H1 (cell line): ENCODE measurements around the gene UBE3B. TPM values are rescaled to one million over a fixed set of nuclear protein-coding genes. Genes with fewer than 3 reads are reported as not detected.

Source experiments
- BCL11A ChIP-seq, 2 experiments: IDR thresholded peaks; one replicate each; pipeline ENCODE4 v1.6.1; 2011; ENCODE audit warnings: low read depth in 2 of 2, low read length in 2 of 2, mild to moderate bottlenecking in 2 of 2
- CHD7 ChIP-seq: fragments of 300-600 bp; sonication (generic); IDR thresholded peaks from 2 replicates; pipeline ENCODE4 v1.7.1; 2012; ENCODE audit warnings: low read length, moderate library complexity, mild to moderate bottlenecking, inconsistent platforms; ENCODE audit not compliant: insufficient replicate concordance
- TAF1 ChIP-seq: IDR thresholded peaks from 2 replicates; pipeline ENCODE4 v1.6.1; 2011; ENCODE audit warnings: mild to moderate bottlenecking, low read depth, low read length
- polyA plus RNA-seq, 7 experiments: library from polyadenylated mRNA; depleted of rRNA in 3 of 7; stranded (reverse) in 5 of 7; unstranded in 2 of 7; fragments of >200 nt in 5 of 7; fragments of 200-250 nt in 2 of 7; gene quantifications; 1 replicate in 5 of 7; 2 replicates in 1 of 7; 4 replicates in 1 of 7; pipeline versions ENCODE4 v1.2.1 to v1.2.3, GENCODE V29; 2011 to 2013; ENCODE audit warnings: missing spikeins in 2 of 7, mixed read lengths in 2 of 7
- total RNA-seq: library from RNA; stranded (reverse); fragmentation: NEBNext Ultra II Directional; extraction: Animal tissue kit (Norgen Biotek cat#: 25700); gene quantifications from 2 replicates; pipeline ENCODE4 v1.2.1, GENCODE V29; 2021

The UBE3B gene
- total and polyA plus RNA-seq, 2 of the 8 experiments (the other 6 are each of a cell fraction or from before 2014, with no cell fraction given): 14.0 to 21.1 TPM

DNA sequence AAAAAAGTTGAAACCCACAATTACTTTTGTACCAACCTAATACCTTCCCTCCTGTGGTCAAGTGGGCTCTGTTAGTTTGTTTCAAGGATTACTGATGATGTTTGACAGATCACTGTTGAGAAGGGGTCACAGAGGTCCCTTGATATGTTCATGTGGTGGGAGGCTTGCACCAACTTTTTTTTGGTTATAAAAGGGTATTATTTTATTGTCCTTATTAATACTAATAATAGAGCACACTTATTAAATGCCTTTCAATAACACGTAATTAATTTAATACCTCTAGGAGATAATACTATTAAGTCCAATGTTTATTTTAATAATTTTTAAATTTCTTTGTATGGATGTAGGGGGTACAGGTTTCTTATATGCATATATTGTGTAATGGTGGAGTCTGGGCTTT lies 4.4 kb downstream of the UBE3B start (continued):
- no peak for TF ChIP-seq CHD7
- no peak for TF ChIP-seq BCL11A (IDR thresholded peaks at IDR 0.05; ENCODE audit: low read depth in 2 of 2, low read length in 2 of 2)
- TF ChIP-seq TAF1: no peak
